ENCODE data around the gene MEST.
"Not testable (repeated sequence)": the region's sequence is repeated elsewhere in the genome, so short reads cannot be mapped to it uniquely, and the experiment has no call there.

The MEST gene

DNA sequence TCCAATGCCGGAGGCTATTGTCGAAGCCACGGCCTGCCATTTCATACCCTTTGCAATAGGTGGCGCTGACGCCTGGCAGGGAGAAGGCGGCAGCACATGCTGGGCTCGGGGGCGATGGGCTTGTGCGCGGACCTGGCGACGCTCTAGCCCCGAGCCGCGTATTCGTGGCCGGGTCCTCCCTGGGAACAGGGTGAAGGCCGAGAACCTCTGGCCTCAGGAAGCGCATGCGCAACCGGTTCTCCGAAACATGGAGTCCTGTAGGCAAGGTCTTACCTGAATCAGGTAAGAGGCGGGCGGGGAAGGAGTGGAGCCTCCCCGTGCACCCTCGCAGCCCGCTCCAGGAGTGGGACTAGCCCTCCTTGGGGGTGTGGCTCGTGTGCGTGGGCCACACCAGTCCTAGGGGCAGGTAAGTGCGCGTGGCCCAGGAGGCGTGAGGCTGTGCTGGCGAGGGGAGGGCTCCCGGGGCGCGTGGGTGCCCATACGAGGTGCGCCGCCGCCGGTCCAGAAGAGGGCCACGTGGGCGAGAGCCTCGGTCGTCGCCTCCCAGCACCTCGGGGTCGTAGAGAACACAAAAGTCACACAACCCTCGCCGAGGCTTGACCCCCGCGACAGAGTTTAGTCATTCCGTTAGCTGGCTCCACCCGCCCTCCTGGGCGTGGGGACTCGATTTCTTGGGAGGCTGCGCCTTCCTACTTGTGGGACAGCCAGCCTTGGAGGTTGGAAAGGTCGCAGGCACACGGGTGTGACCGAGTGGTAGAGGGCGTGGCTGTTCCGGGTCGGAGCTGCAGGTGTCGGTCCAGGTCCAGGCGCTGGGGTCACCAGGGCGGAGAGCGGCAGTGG, 5.6 kb upstream of the MEST start:
- peak; percentile 45 for DNase-seq

- DNase-seq: no peak
Measured at GRCh38 chr7:130486954-130487436, 4.9 kb upstream of the MEST start.

GRCh38 chr7:130488392-130489139, 3.3 kb upstream of the MEST start:
- DNase-seq: no peak

- DNase-seq: no peak
Measured at GRCh38 chr7:130489140-130489983, 2.5 kb upstream of the MEST start.

GRCh38 chr7:130490311-130490791, 1.5 kb upstream of the MEST start:
- DNase-seq: no peak

DNA sequence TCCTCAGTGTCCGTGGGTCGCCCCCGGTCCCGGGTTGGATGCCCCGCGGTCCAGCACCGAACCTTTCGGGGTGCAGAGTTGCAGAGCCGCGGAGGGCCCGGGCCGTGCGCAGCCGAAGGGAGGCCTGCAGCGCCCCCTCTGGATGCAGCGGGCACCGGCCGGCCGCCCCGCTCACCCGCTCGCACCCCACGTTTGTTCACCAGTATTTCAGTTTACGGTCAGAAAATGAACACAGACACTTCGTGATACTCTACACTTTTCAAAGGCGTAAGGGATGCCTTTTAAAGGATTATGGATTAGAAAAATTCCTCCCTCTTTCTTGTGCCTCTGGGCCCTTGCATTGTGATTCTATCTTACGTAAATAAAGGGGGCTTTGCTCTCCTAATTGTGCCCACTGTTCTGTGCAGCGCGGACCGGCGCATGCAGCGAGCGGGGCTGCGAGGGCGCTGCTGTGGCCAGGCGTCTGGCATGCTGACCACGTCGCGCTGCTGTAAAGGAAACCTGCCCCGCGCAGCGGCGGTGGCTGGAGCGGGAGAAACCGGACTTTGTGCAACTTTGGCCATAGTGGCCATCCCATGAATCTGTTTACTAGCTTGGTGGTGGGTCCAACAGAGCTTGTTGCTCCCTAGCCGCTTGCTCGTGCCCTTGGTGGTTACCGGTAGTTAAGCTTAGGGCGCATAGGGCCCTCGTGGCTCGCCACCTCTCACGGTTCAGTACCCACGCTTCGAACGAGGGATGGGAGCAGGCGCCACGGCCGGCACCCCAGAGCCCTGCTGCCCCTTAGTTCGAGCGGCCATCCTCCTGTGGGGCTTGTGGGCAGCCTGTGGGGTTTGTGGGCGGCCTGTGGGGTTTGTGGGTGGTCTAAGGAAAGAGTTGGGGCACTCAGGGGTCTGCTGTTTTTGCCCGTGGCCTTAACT, 739 bp upstream of the MEST start:
- DNase-seq: no peak

DNA sequence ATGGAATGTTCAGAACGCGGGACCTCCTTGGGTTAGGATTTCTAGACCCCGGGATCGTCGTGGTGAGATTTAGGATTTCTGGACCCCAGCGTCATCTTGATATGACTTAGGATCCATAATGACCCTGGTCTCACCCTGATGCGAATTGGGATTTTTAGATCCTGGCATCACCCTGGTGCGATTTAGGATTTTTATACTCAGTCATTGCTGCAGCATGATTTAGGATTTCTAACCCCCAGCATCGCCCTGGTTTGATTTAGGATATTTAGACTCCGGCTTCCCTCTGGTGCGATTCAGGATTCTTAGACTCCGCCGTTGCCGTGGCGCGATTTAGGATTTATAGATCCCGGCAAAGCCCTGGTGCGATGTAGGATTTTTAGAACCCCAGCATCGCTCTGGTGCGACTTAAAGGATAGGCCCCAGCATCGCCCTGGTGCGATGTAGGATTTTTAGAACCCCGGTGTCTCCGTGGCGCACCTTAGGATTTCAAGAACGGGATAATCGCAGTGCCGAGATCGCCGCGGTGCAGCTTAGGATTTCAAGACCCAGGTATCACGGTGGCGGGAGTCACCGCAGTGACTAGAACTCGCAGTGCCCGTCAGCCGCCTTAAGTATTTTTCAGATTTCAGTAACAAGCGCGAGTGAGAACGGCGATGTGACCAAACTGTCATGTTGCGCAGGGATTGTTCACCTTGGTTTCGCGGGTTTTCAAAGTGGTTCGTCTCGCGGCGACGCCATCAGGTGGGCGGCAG, 814 bp downstream of the MEST start:
- no peak for DNase-seq

DNA sequence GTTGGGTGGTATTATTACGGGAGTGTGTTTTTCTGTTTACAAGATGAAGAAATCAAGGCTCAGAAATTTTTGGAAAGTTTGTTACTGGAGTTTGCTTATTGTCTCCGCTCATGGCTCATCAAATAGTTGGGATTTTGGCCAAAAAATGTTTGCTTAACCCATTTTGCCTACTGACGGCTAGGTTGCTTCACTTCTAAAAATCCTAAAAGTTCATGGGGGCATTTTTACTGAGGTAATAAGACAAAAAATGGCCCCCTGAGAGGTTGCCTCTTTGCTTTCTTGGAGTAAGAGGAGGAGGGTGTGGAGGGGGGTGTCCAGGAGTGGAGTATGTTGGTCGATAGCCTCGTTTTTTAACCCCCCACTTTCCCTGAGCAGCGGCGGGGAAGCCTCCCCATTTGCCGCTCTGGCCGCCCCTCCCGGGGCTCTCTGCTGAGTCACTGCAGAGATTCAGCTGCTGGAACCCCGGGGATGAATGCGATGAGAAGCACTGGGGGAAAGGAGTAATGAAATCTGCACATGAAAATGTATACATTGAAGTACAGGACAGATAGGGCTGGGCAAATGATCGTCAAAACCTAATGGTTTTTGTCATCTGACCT, 1.5 kb downstream of the MEST start:
- no peak for DNase-seq

DNA sequence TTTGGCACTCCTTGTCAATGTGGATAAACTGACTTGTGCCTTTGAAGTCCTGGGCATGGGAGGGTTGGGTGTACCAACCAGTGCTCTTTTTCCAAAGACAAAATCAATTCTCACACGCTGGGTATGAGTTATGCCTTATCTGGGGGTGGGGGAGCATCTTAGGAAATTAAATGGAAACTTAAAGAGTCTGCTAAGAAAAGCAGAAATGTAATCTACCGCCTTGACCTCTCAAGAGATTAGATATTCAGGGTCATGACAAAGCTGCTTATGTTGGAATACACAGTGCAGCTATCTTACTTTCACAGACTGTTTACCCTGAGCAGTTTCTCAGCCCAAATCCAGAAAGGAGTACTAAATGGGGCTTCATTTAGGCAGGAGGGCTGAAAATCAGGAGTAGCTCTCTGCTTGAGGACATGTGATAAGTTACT, 2.6 kb downstream of the MEST start:
- DNase-seq: no peak

DNA sequence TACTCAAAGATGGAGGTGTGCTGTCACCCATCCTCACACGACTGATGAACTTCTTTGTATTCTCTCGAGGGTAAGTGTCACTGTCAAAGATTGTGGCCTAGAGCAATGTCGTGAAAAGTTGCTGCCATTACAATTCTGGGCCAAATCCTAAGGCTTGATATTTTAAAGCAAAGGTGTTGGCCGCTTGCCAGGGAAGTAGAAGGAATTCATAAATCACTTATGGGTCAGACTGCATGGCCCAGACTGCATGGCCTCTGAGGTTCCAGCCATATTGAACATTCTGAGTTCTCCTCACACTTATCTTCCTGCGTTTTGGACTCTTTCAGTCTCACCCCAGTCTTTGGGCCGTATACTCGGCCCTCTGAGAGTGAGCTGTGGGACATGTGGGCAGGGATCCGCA, 8.6 kb downstream of the MEST start:
- no peak for DNase-seq

DNA sequence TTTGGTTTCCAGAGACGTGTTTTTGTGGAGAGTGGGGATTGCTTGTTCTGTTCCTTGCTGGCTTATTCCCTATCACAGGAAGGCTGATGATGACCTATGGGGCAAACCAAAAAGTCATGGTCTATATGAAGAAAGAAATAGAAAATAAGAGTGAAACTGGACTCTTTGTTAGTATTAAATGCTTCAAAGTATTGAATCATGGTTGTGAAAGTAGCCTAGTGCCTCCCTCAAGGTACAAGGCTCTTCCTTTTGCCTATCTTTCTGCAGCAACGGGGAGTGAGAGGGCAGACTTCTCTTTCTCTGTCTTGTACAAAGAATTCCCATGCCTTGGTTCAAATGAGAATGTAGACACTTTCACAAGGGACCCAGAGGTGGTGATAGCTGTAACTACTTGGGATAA, 9.0 kb downstream of the MEST start:
- no peak for DNase-seq

DNA sequence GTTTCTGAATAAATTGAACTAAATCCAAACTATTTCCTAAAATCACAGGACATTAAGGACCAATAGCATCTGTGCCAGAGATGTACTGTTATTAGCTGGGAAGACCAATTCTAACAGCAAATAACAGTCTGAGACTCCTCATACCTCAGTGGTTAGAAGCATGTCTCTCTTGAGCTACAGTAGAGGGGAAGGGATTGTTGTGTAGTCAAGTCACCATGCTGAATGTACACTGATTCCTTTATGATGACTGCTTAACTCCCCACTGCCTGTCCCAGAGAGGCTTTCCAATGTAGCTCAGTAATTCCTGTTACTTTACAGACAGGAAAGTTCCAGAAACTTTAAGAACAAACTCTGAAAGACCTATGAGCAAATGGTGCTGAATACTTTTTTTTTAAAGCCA, 13.9 kb downstream of the MEST start:
- no peak for DNase-seq

- DNase-seq: no peak
Measured at GRCh38 chr7:130506358-130506757, 14.5 kb downstream of the MEST start.

GRCh38 chr7:130512038-130512437, 20.2 kb downstream of the MEST start:
- DNase-seq: not testable (repeated sequence)

GRCh38 chr7:130513447-130513846, 21.6 kb downstream of the MEST start:
- no peak for DNase-seq

DNA sequence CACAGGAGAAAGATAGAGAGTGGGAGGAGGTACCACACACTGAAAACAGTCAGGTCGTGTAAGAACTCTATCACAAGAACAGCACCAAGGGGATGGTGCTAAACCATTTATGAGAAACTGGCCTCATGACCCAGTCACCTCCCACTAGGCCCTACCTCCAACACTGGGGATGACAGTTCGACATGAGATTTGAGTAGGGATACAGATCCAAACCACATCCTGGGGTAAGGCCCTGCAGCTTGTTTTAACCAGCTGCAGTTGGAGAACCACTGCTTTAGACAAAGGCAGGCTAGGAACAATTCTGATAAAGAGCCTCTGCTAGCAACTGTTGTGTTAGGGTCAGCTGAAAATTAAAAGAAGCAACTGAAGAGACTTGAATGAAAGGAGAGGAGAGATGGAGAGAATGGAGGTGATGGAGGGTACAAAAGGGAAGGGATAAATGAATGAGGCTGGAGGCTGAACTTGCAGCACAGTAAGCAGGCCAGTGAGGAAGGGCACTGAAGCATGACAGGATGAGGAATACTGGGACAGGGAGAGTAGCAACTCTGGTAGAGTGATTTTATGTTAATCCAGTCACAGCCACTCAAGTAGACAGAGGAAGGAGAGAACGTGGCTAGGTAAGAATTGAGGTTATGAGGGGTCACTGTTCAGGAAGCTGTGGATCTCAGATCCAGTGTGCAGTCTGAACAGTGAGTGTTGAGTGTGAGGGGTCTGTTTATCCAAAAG, 23.6 kb downstream of the MEST start:
- no peak for DNase-seq

GRCh38 chr7:130521258-130521951, 29.5 kb downstream of the MEST start:
- no peak for DNase-seq

- DNase-seq: not testable (repeated sequence)
Measured at GRCh38 chr7:130523519-130524125, 31.7 kb downstream of the MEST start.

DNA sequence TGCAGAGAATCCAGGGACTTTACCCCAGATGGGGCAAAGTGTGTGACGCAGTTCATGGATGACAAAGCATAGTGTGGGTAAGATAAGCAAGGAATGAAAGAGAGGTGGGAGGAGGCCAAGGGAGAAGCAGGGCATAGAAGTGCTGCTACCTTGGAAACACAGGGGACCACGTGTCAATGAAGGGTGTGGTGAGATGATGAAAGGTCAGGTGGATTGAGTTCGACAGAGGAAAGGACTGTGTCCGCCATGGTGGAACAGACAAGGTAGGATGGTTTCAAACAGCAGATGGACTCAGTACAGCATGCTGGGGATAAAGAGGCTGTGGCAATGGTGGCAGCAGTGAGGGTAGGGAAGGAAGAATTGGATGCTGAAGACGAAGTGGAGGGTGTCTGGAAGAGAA, 32.7 kb downstream of the MEST start:
- no peak for DNase-seq
